Endodermal cell (in vitro differentiated cells): ENCODE results near the gene OR52B2. TPM values are rescaled to one million over a fixed set of nuclear protein-coding genes. Genes with fewer than 3 reads are reported as not detected.

Experiments used
- DNase-seq: peaks from one replicate; pipeline ENCODE4 v3.0.0-alpha.2; 2017
- H3K27ac ChIP-seq: 2 replicates; pipeline ENCODE4 v1.5.1; 2013; ENCODE audit warnings: mild to moderate bottlenecking, low read depth, low read length, moderate library complexity
- H3K27me3 ChIP-seq: 2 replicates; pipeline ENCODE4 v1.6.1; 2013; ENCODE audit warnings: mild to moderate bottlenecking, low read length, moderate library complexity; ENCODE audit not compliant: insufficient read depth, control insufficient read depth, poor library complexity, severe bottlenecking
- H3K36me3 ChIP-seq: 2 replicates; pipeline ENCODE4 v1.7.0; 2013; ENCODE audit warnings: mild to moderate bottlenecking, low read length, moderate library complexity; ENCODE audit not compliant: control insufficient read depth, insufficient read depth
- H3K4me1 ChIP-seq: one replicate; pipeline ENCODE4 v1.7.0; 2013; ENCODE audit warnings: low read length; ENCODE audit not compliant: control insufficient read depth, insufficient read depth
- H3K4me3 ChIP-seq: 2 replicates; pipeline ENCODE4 v1.5.1; 2013; ENCODE audit warnings: mild to moderate bottlenecking, low read length, moderate library complexity
- H3K9ac ChIP-seq: 2 replicates; pipeline ENCODE4 v1.6.1; 2013; ENCODE audit warnings: mild to moderate bottlenecking, low read length, moderate library complexity; ENCODE audit not compliant: poor library complexity, severe bottlenecking; ENCODE audit errors: extremely low read depth
- H3K9me3 ChIP-seq: 2 replicates; pipeline ENCODE4 v1.6.1; 2013; ENCODE audit warnings: mild to moderate bottlenecking, low read length, moderate library complexity; ENCODE audit not compliant: control insufficient read depth
- H3K27ac Mint-ChIP-seq: 2 replicates; pipeline ENCODE4 v1.8.0; 2020; ENCODE audit warnings: mixed read lengths
- H3K27me3 Mint-ChIP-seq: 2 replicates; pipeline ENCODE4 v1.8.0; 2021; ENCODE audit warnings: mild to moderate bottlenecking, mixed read lengths; ENCODE audit not compliant: insufficient read depth
- H3K36me3 Mint-ChIP-seq: 2 replicates; pipeline ENCODE4 v1.8.0; 2020; ENCODE audit warnings: low read depth, mixed read lengths
- H3K4me1 Mint-ChIP-seq: 2 replicates; pipeline ENCODE4 v1.8.0; 2020; ENCODE audit warnings: mixed read lengths
- H3K4me3 Mint-ChIP-seq: 2 replicates; pipeline ENCODE4 v1.8.0; 2020; ENCODE audit warnings: mild to moderate bottlenecking, moderate library complexity, mixed read lengths
- H3K9me3 Mint-ChIP-seq: 2 replicates; pipeline ENCODE4 v1.8.0; 2020; ENCODE audit warnings: mild to moderate bottlenecking, mixed read lengths
- CTCF ChIP-seq: fragments of 200-600 bp; sonication (generic); conservative IDR thresholded peaks from 2 replicates; pipeline ENCODE4 v1.5.0; 2021; ENCODE audit warnings: antibody characterized with exemption, mild to moderate bottlenecking
- WGBS, 2 experiments: methylation state at CpG; one replicate each; pipeline versions ENCODE4 v1.1.5 to v1.1.7; 2013; ENCODE audit warnings: missing lambda C conversion rate in 2 of 2, mixed read lengths in 1 of 2; ENCODE audit not compliant: insufficient coverage in 1 of 2, insufficient read length in 1 of 2; 5-methylcytosine and 5-hydroxymethylcytosine counted together
- total RNA-seq, 2 donors: library from RNA; stranded (reverse); fragmentation: NEBNext Ultra II Directional in 1 of 2; extraction: Animal tissue kit (Norgen Biotek cat#: 25700) in 1 of 2; gene quantifications; 2 replicates in 1 of 2; 3 replicates in 1 of 2; pipeline ENCODE4 v1.2.1, GENCODE V29; 2021

Gene OR52B2
- total RNA-seq, 2 donors from 2014 or later, result not detected

GRCh38 chr11:6197466-6198200, 27.5 kb upstream of the OR52B2 start:
- no peak for TF ChIP-seq CTCF
- Mint-ChIP-seq H3K27me3 (no peaks in the 10 kb centered on the region), H3K4me3 (no peak overlapping the region), H3K9me3 (no peaks in the 10 kb centered on the region), H3K36me3 (peaks cover 4% of the 10 kb centered on the region), H3K27ac (no peak overlapping the region), H3K4me1 (peaks cover 8% of the 10 kb centered on the region)
- H3K9me3 ChIP-seq, result no peaks in the 10 kb centered on the region
- no peaks in the 10 kb centered on the region for H3K4me1 ChIP-seq
- peaks cover 2% of the 10 kb centered on the region for H3K36me3 ChIP-seq
- no peaks in the 10 kb centered on the region for H3K27me3 ChIP-seq
- DNase-seq, result no peak
- H3K27ac ChIP-seq, result no peak overlapping the region
- H3K4me3 ChIP-seq, result no peak overlapping the region
- WGBS, 2 experiments, result 95% methylated on average over 4 of the region's 4 CpGs
- H3K9ac ChIP-seq, result no peak overlapping the region

- H3K4me3 ChIP-seq, result no peak overlapping the region
- no peak for TF ChIP-seq CTCF
- no peak for DNase-seq
- Mint-ChIP-seq H3K9me3 (peaks cover 2% of the 10 kb centered on the region), H3K4me3 (no peak overlapping the region), H3K36me3 (peaks cover 4% of the 10 kb centered on the region), H3K27ac (no peak overlapping the region), H3K4me1 (peaks cover 8% of the 10 kb centered on the region), H3K27me3 (no peaks in the 10 kb centered on the region)
- WGBS, 2 experiments, result 67 to 73% methylated on average over 3 to 4 of the region's 4 CpGs
- no peaks in the 10 kb centered on the region for H3K27me3 ChIP-seq
- H3K9ac ChIP-seq, result no peak overlapping the region
- H3K27ac ChIP-seq, result no peak overlapping the region
- H3K9me3 ChIP-seq, result no peaks in the 10 kb centered on the region
- H3K4me1 ChIP-seq, result no peaks in the 10 kb centered on the region
- no peaks in the 10 kb centered on the region for H3K36me3 ChIP-seq
Measured at GRCh38 chr11:6196396-6196795, 26.3 kb upstream of the OR52B2 start.

GRCh38 chr11:6194065-6194581, 24.0 kb upstream of the OR52B2 start:
- no peak for TF ChIP-seq CTCF
- H3K4me1 ChIP-seq, result no peaks in the 10 kb centered on the region
- H3K9me3 ChIP-seq, result no peaks in the 10 kb centered on the region
- no peaks in the 10 kb centered on the region for H3K27me3 ChIP-seq
- no peak overlapping the region for H3K9ac ChIP-seq
- H3K4me1 Mint-ChIP-seq, result peaks cover 8% of the 10 kb centered on the region
- H3K27ac Mint-ChIP-seq, result no peak overlapping the region
- peaks cover 7% of the 10 kb centered on the region for H3K9me3 Mint-ChIP-seq
- DNase-seq, result no peak
- H3K4me3 Mint-ChIP-seq, result no peak overlapping the region
- H3K27me3 Mint-ChIP-seq, result no peaks in the 10 kb centered on the region
- H3K27ac ChIP-seq, result no peak overlapping the region
- no peaks in the 10 kb centered on the region for H3K36me3 ChIP-seq
- H3K36me3 Mint-ChIP-seq, result no peaks in the 10 kb centered on the region
- 80 to 100% methylated on average over 1 of the region's 1 CpG for WGBS, 2 experiments
- H3K4me3 ChIP-seq, result no peak overlapping the region
